Retinal pigment epithelial cell (primary cell): ENCODE measurements around the gene BAG5.

Source experiments
- DNase-seq: peaks from one replicate; pipeline ENCODE4 v3.0.0-alpha.2; 2010; ENCODE audit warnings: low read depth
- H3K4me3 ChIP-seq: 2 replicates; pipeline ENCODE4 v1.5.1; 2011; ENCODE audit warnings: mild to moderate bottlenecking, low read length, control low read depth, moderate library complexity
- CTCF ChIP-seq: conservative IDR thresholded peaks from 2 replicates; pipeline ENCODE4 v1.5.1; 2011; ENCODE audit warnings: low read depth, low read length, control low read depth, inconsistent platforms

BAG5 gene

GRCh38 chr14:103549361-103550311 is 12.8 kb downstream of the BAG5 start:
- no peak for TF ChIP-seq CTCF
- no peak overlapping the region for H3K4me3 ChIP-seq
- no peak for DNase-seq

- TF ChIP-seq CTCF: no peak
- no peak overlapping the region for H3K4me3 ChIP-seq
- no peak for DNase-seq
Observed at GRCh38 chr14:103548463-103549351, 13.8 kb downstream of the BAG5 start.

- TF ChIP-seq CTCF: no peak
- H3K4me3 ChIP-seq: no peak overlapping the region
- DNase-seq: no peak
Observed at GRCh38 chr14:103547941-103548462, 14.5 kb downstream of the BAG5 start.

GRCh38 chr14:103547455-103547940 is 15.0 kb downstream of the BAG5 start:
- no peak overlapping the region for H3K4me3 ChIP-seq
- no peak for DNase-seq
- no peak for TF ChIP-seq CTCF

- TF ChIP-seq CTCF: peak; percentile 79
- no peak overlapping the region for H3K4me3 ChIP-seq
- DNase-seq: no peak
Observed at GRCh38 chr14:103546652-103547454, 15.6 kb downstream of the BAG5 start.

GRCh38 chr14:103545915-103546651 is 16.4 kb downstream of the BAG5 start:
- H3K4me3 ChIP-seq: no peak overlapping the region
- no peak for DNase-seq
- TF ChIP-seq CTCF: no peak
